ENCODE data around the gene ASPDH. TPM values are rescaled to one million over a fixed set of nuclear protein-coding genes. Genes with fewer than 3 reads are reported as not detected.

ASPDH gene
- total RNA-seq, 1 donor from 2014 or later: not detected

GRCh38 chr19:50495020-50495531, 18.6 kb downstream of the ASPDH start:
- Mint-ChIP-seq H3K27ac (ENCODE audit: unreplicated experiment) (no peak overlapping the region), H3K4me1 (ENCODE audit: unreplicated experiment) (peaks cover 5% of the 10 kb centered on the region), H3K27me3 (ENCODE audit: unreplicated experiment) (peaks cover 29% of the 10 kb centered on the region), H3K9me3 (ENCODE audit: unreplicated experiment) (no peaks in the 10 kb centered on the region), H3K4me3 (ENCODE audit: unreplicated experiment) (no peak overlapping the region), H3K36me3 (ENCODE audit: unreplicated experiment) (no peaks in the 10 kb centered on the region)
- DNase-seq (ENCODE audit: extremely low spot score, unreplicated experiment): no peak
- TF ChIP-seq CTCF (IDR thresholded peaks at IDR 0.05): no peak

- H3K27me3 Mint-ChIP-seq (ENCODE audit: unreplicated experiment): peaks cover 31% of the 10 kb centered on the region
- peaks cover 5% of the 10 kb centered on the region for H3K4me1 Mint-ChIP-seq (ENCODE audit: unreplicated experiment)
- H3K36me3 Mint-ChIP-seq (ENCODE audit: unreplicated experiment): no peaks in the 10 kb centered on the region
- no peak for TF ChIP-seq CTCF (IDR thresholded peaks at IDR 0.05)
- H3K9me3 Mint-ChIP-seq (ENCODE audit: unreplicated experiment): no peaks in the 10 kb centered on the region
- no peak overlapping the region for H3K27ac Mint-ChIP-seq (ENCODE audit: unreplicated experiment)
- H3K4me3 Mint-ChIP-seq (ENCODE audit: unreplicated experiment): no peak overlapping the region
- no peak for DNase-seq (ENCODE audit: extremely low spot score, unreplicated experiment)
Observed at GRCh38 chr19:50494186-50495019, 19.3 kb downstream of the ASPDH start.

- no peaks in the 10 kb centered on the region for H3K9me3 Mint-ChIP-seq (ENCODE audit: unreplicated experiment)
- no peak for DNase-seq (ENCODE audit: extremely low spot score, unreplicated experiment)
- peaks cover 40% of the 10 kb centered on the region for H3K27me3 Mint-ChIP-seq (ENCODE audit: unreplicated experiment)
- H3K4me1 Mint-ChIP-seq (ENCODE audit: unreplicated experiment): peaks cover 5% of the 10 kb centered on the region
- H3K4me3 Mint-ChIP-seq (ENCODE audit: unreplicated experiment): no peak overlapping the region
- no peaks in the 10 kb centered on the region for H3K36me3 Mint-ChIP-seq (ENCODE audit: unreplicated experiment)
- H3K27ac Mint-ChIP-seq (ENCODE audit: unreplicated experiment): no peak overlapping the region
- no peak for TF ChIP-seq CTCF (IDR thresholded peaks at IDR 0.05)
Observed at GRCh38 chr19:50493171-50493570, 20.5 kb downstream of the ASPDH start.

- Mint-ChIP-seq H3K9me3 (ENCODE audit: unreplicated experiment) (no peaks in the 10 kb centered on the region), H3K4me1 (ENCODE audit: unreplicated experiment) (peaks cover 5% of the 10 kb centered on the region), H3K27ac (ENCODE audit: unreplicated experiment) (no peak overlapping the region), H3K27me3 (ENCODE audit: unreplicated experiment) (peaks cover 45% of the 10 kb centered on the region), H3K36me3 (ENCODE audit: unreplicated experiment) (no peaks in the 10 kb centered on the region), H3K4me3 (ENCODE audit: unreplicated experiment) (no peak overlapping the region)
- no peak for TF ChIP-seq CTCF (IDR thresholded peaks at IDR 0.05)
- DNase-seq (ENCODE audit: extremely low spot score, unreplicated experiment): no peak
Observed at GRCh38 chr19:50492303-50493052, 21.2 kb downstream of the ASPDH start.

- no peaks in the 10 kb centered on the region for H3K36me3 Mint-ChIP-seq (ENCODE audit: unreplicated experiment)
- H3K27me3 Mint-ChIP-seq (ENCODE audit: unreplicated experiment): peaks cover 40% of the 10 kb centered on the region
- DNase-seq (ENCODE audit: extremely low spot score, unreplicated experiment): peak; percentile 73
- H3K27ac Mint-ChIP-seq (ENCODE audit: unreplicated experiment): no peak overlapping the region
- H3K9me3 Mint-ChIP-seq (ENCODE audit: unreplicated experiment): no peaks in the 10 kb centered on the region
- peaks cover 5% of the 10 kb centered on the region for H3K4me1 Mint-ChIP-seq (ENCODE audit: unreplicated experiment)
- no peak overlapping the region for H3K4me3 Mint-ChIP-seq (ENCODE audit: unreplicated experiment)
- TF ChIP-seq CTCF (IDR thresholded peaks at IDR 0.05): no peak
Observed at GRCh38 chr19:50490991-50491472, 22.7 kb downstream of the ASPDH start.

Measured in osteocyte (in vitro differentiated cells).